GM12878 (cell line): ENCODE data around the gene SLCO6A1. TPM values are rescaled to one million over a fixed set of nuclear protein-coding genes. Genes with fewer than 3 reads are reported as not detected.

Source experiments
- ATAC-seq: fragments of 200-7000 bp; cut with Tn5 transposase; 3 replicates; pipeline ENCODE4 v1.9.1; 2020; ENCODE audit warnings: mild to moderate bottlenecking, moderate library complexity
- BruUV-seq: library from RNA; stranded (reverse); fragments of 400-500 nt; replicated peaks from 2 replicates; lab custom pipeline; 2021; lab: Mats Ljungman, UMichigan
- CTCF ChIA-PET: fragments of 300-600 bp; sonication (Branson Sonifier 250); formaldehyde crosslinking; extraction: SDS; loops from one replicate; lab custom pipeline; 2021; ENCODE audit warnings: inconsistent platforms; lab: Yijun Ruan, JAX
- POLR2A ChIA-PET: fragments of 350-600 bp; formaldehyde crosslinking; extraction: SDS; loops from one replicate; lab custom pipeline; 2021; ENCODE audit warnings: inconsistent platforms; lab: Charles Lee
- RAD21 ChIA-PET: fragments of 300-600 bp; sonication (Branson Sonifier 250); formaldehyde crosslinking; loops from one replicate; lab custom pipeline; 2023; ENCODE audit warnings: antibody characterized with exemption; ENCODE audit not compliant: unreplicated experiment; lab: Charles Lee
- SMC1A ChIA-PET: fragments of 300-600 bp; sonication (Branson Sonifier 250); formaldehyde crosslinking; loops from one replicate; lab custom pipeline; 2023; ENCODE audit not compliant: unreplicated experiment, uncharacterized antibody; lab: Charles Lee
- DNase-seq: peaks from one replicate; pipeline ENCODE4 v3.0.0-alpha.2; 2011; ENCODE audit warnings: low read depth, low spot score
- FAIRE-seq: peaks from 3 replicates; lab custom pipeline; 2011; peaks lifted over from hg19 to GRCh38; lab: Jason Lieb, UNC
- H2AFZ ChIP-seq: 2 replicates; pipeline ENCODE4 v1.6.0; 2011; ENCODE audit warnings: low read depth, low read length, control low read depth; ENCODE audit not compliant: control insufficient read depth
- H3K27ac ChIP-seq: 2 replicates; pipeline ENCODE4 v1.5.1; 2011; ENCODE audit warnings: control low read depth; ENCODE audit not compliant: control insufficient read depth, insufficient read depth
- H3K27me3 ChIP-seq, 2 experiments: replicated peaks in 1 of 2; 2 replicates each; pipeline versions ENCODE4 v1.6.0 to v1.6.1; 2011; ENCODE audit warnings: low read length in 1 of 2; ENCODE audit not compliant: control insufficient read depth in 2 of 2, insufficient read depth in 2 of 2
- H3K36me3 ChIP-seq, 2 experiments: 2 replicates each; pipeline ENCODE4 v1.5.1; 2011; ENCODE audit warnings: low read length in 1 of 2; ENCODE audit not compliant: control insufficient read depth in 2 of 2, insufficient read depth in 2 of 2
- H3K4me1 ChIP-seq: 2 replicates; pipeline ENCODE4 v1.6.1; 2011; ENCODE audit warnings: mild to moderate bottlenecking, low read length, moderate library complexity, mixed read lengths; ENCODE audit not compliant: control insufficient read depth, insufficient read depth
- H3K4me2 ChIP-seq: 2 replicates; pipeline ENCODE4 v1.6.0; 2011; ENCODE audit warnings: control low read depth; ENCODE audit not compliant: control insufficient read depth, insufficient read depth
- H3K4me3 ChIP-seq: fragments of 200-600 bp; sonication (generic); 2 replicates; pipeline ENCODE4 v1.5.1; 2016
- H3K79me2 ChIP-seq: 2 replicates; pipeline ENCODE4 v1.6.0; 2011; ENCODE audit warnings: low read length; ENCODE audit not compliant: control insufficient read depth, insufficient read depth
- H3K9ac ChIP-seq: 2 replicates; pipeline ENCODE4 v1.8.0; 2011; ENCODE audit warnings: low read length, control low read depth, mixed read lengths; ENCODE audit not compliant: control insufficient read depth, insufficient read depth
- H3K9me3 ChIP-seq: replicated peaks from 3 replicates; pipeline ENCODE4 v1.5.1; 2011; ENCODE audit warnings: mild to moderate bottlenecking, low read length; ENCODE audit not compliant: control insufficient read depth, insufficient read depth
- H4K20me1 ChIP-seq: 2 replicates; pipeline ENCODE4 v1.6.0; 2011; ENCODE audit not compliant: control insufficient read depth, insufficient read depth
- ATF3 ChIP-seq: IDR thresholded peaks from 2 replicates; pipeline ENCODE4 v1.6.1; 2011; ENCODE audit warnings: low read depth, mild to moderate bottlenecking, low read length, moderate library complexity, borderline replicate concordance; ENCODE audit errors: extremely low read depth
- ATF7 ChIP-seq: fragments of 450-650 bp; IDR thresholded peaks from 2 replicates; pipeline ENCODE4 v1.6.1; 2016; ENCODE audit warnings: low read depth, mild to moderate bottlenecking
- CHD1 ChIP-seq: IDR thresholded peaks from 2 replicates; pipeline ENCODE4 v1.6.1; 2012; ENCODE audit warnings: low read depth, low read length, improper control_type of control experiment
- JUNB ChIP-seq: IDR thresholded peaks from 2 replicates; pipeline ENCODE4 v1.6.1; 2016; ENCODE audit warnings: antibody characterized with exemption, mild to moderate bottlenecking
- LARP7 ChIP-seq: fragments of 450-650 bp; IDR thresholded peaks from 2 replicates; pipeline ENCODE4 v1.6.1; 2017; ENCODE audit warnings: mild to moderate bottlenecking
- SMARCA5 ChIP-seq: fragments of 450-650 bp; IDR thresholded peaks from 2 replicates; pipeline ENCODE4 v1.6.1; 2017; ENCODE audit warnings: mild to moderate bottlenecking
- STAT1 ChIP-seq: fragments of 450-650 bp; conservative IDR thresholded peaks from 2 replicates; pipeline ENCODE4 v1.6.1; 2014; ENCODE audit warnings: antibody characterized with exemption, mild to moderate bottlenecking
- SUPT20H ChIP-seq: IDR thresholded peaks from 2 replicates; pipeline ENCODE4 v1.6.1; 2011; ENCODE audit warnings: low read depth, mild to moderate bottlenecking, low read length, moderate library complexity, borderline replicate concordance; ENCODE audit not compliant: control insufficient read depth
- TARDBP ChIP-seq: IDR thresholded peaks from 2 replicates; pipeline ENCODE4 v1.6.1; 2016; ENCODE audit warnings: borderline replicate concordance
- WGBS: methylation state at CpG from one replicate; pipeline ENCODE4 v1.1.6; 2016; ENCODE audit warnings: low lambda C conversion rate; ENCODE audit not compliant: insufficient replicate concordance, insufficient coverage; ENCODE audit errors: missing lambda C conversion rate; 5-methylcytosine and 5-hydroxymethylcytosine counted together
- in situ Hi-C: fragments of 300-500 bp; cut with MboI; formaldehyde crosslinking; loops from 9 replicates; pipeline ENCODE4 v1.14.3; 2018; ENCODE audit warnings: mixed read lengths
- intact Hi-C: fragments of 100-400 bp; cut with micrococcal nuclease; formaldehyde crosslinking; loops from one replicate; pipeline ENCODE4 v1.14.2; 2022; ENCODE audit not compliant: unreplicated experiment
- polyA plus RNA-seq, 11 experiments: library from polyadenylated mRNA; depleted of rRNA in 4 of 11; unstranded in 6 of 11; stranded (reverse) in 5 of 11; fragments of >200 nt; fragmentation: Nextera tagmentation in 4 of 11; fragmentation: Illumina TruSeq in 1 of 11; extraction: Ambion mirVana in 4 of 11; extraction: Trizol in 1 of 11; gene quantifications; 1 replicate in 1 of 11; 2 replicates in 10 of 11; pipeline versions ENCODE4 v1.2.1 to v1.2.3, GENCODE V29; 2011 to 2016; ENCODE audit warnings: inconsistent platforms in 2 of 11, missing spikeins in 2 of 11, low read depth in 1 of 11
- total RNA-seq, 4 experiments: library from RNA; depleted of rRNA in 3 of 4; stranded (reverse); fragments of >200 nt in 3 of 4; fragmentation: Illumina TruSeq in 1 of 4; extraction: Trizol in 1 of 4; gene quantifications; 2 replicates each; pipeline versions ENCODE4 v1.2.1 to v1.2.3, GENCODE V29; 2013 to 2021
- TF ChIP-seq, protein P1 (sequence below): IDR thresholded peaks from 2 replicates; pipeline ENCODE4 v1.6.1; 2012; ENCODE audit warnings: improper control_type of control experiment, low read depth, low read length; ENCODE audit not compliant: insufficient replicate concordance

SLCO6A1 gene
- total and polyA plus RNA-seq, 10 of the 15 experiments (the other 5 are each of a cell fraction or from before 2014, with no cell fraction given): not detected

GRCh38 chr5:102481054-102481715 lies 17.6 kb downstream of the SLCO6A1 start:
- RAD21 ChIA-PET: no interaction called here
- DNase-seq: no peak
- H3K27ac ChIP-seq: no peak overlapping the region
- BruUV-seq: no TSS peak
- no peak for TF ChIP-seq STAT1
- no peak for TF ChIP-seq SUPT20H
- TF ChIP-seq ATF7: no peak
- no peak for TF ChIP-seq SMARCA5
- no peak for TF ChIP-seq ATF3
- no peak for TF ChIP-seq JUNB
- no peak for TF ChIP-seq TARDBP
- TF ChIP-seq, protein P1, sequence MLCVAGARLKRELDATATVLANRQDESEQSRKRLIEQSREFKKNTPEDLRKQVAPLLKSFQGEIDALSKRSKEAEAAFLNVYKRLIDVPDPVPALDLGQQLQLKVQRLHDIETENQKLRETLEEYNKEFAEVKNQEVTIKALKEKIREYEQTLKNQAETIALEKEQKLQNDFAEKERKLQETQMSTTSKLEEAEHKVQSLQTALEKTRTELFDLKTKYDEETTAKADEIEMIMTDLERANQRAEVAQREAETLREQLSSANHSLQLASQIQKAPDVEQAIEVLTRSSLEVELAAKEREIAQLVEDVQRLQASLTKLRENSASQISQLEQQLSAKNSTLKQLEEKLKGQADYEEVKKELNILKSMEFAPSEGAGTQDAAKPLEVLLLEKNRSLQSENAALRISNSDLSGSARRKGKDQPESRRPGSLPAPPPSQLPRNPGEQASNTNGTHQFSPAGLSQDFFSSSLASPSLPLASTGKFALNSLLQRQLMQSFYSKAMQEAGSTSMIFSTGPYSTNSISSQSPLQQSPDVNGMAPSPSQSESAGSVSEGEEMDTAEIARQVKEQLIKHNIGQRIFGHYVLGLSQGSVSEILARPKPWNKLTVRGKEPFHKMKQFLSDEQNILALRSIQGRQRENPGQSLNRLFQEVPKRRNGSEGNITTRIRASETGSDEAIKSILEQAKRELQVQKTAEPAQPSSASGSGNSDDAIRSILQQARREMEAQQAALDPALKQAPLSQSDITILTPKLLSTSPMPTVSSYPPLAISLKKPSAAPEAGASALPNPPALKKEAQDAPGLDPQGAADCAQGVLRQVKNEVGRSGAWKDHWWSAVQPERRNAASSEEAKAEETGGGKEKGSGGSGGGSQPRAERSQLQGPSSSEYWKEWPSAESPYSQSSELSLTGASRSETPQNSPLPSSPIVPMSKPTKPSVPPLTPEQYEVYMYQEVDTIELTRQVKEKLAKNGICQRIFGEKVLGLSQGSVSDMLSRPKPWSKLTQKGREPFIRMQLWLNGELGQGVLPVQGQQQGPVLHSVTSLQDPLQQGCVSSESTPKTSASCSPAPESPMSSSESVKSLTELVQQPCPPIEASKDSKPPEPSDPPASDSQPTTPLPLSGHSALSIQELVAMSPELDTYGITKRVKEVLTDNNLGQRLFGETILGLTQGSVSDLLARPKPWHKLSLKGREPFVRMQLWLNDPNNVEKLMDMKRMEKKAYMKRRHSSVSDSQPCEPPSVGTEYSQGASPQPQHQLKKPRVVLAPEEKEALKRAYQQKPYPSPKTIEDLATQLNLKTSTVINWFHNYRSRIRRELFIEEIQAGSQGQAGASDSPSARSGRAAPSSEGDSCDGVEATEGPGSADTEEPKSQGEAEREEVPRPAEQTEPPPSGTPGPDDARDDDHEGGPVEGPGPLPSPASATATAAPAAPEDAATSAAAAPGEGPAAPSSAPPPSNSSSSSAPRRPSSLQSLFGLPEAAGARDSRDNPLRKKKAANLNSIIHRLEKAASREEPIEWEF: no peak
- TF ChIP-seq CHD1: no peak
- TF ChIP-seq LARP7: no peak
- H3K9me3 ChIP-seq: no peaks in the 10 kb centered on the region
- H3K79me2 ChIP-seq: no peaks in the 10 kb centered on the region
- H2AFZ ChIP-seq: no peak overlapping the region
- in situ Hi-C loops (no loop called here), intact Hi-C loops (no loop called here)
- H3K4me2 ChIP-seq: no peak overlapping the region
- WGBS: 0% methylated on average over 1 of the region's 1 CpG
- no peak for ATAC-seq
- no peaks in the 10 kb centered on the region for H3K36me3 ChIP-seq
- H3K4me1 ChIP-seq: no peaks in the 10 kb centered on the region
- H3K27me3 ChIP-seq: no peaks in the 10 kb centered on the region
- no peak overlapping the region for H3K9ac ChIP-seq
- H3K4me3 ChIP-seq: no peak overlapping the region
- no peak for FAIRE-seq
- POLR2A ChIA-PET: no interaction called here
- CTCF ChIA-PET: no interaction called here
- SMC1A ChIA-PET: no interaction called here
- no peaks in the 10 kb centered on the region for H4K20me1 ChIP-seq
